ENCODE data around the gene KLHL41.

- TF ChIP-seq CTCF (IDR thresholded peaks at IDR 0.05) (no peak), POLR2A (IDR thresholded peaks at IDR 0.05) (no peak), EP300 (IDR thresholded peaks at IDR 0.05) (no peak)
These were observed 48.4 kb upstream of the KLHL41 start for GRCh38 chr2:169461143-169461542.
